Ishikawa (cell line): Measurements from ENCODE around the gene SLC24A3.

Source experiments
- CEBPB ChIP-seq: IDR thresholded peaks from 2 replicates; pipeline ENCODE4 v1.6.1; 2012
- CREB1 ChIP-seq: IDR thresholded peaks from 2 replicates; pipeline ENCODE4 v1.6.1; 2012; ENCODE audit warnings: low read depth
- EGR1 ChIP-seq: IDR thresholded peaks from 2 replicates; pipeline ENCODE4 v1.6.1; 2012
- EP300 ChIP-seq: IDR thresholded peaks from 2 replicates; pipeline ENCODE4 v1.6.1; 2012; ENCODE audit warnings: borderline replicate concordance
- FOXM1 ChIP-seq: IDR thresholded peaks from 2 replicates; pipeline ENCODE4 v1.6.1; 2012; ENCODE audit warnings: low read depth, borderline replicate concordance
- MAX ChIP-seq: IDR thresholded peaks from 2 replicates; pipeline ENCODE4 v1.6.1; 2012
- NFIC ChIP-seq: IDR thresholded peaks from 2 replicates; pipeline ENCODE4 v1.6.1; 2012
- RAD21 ChIP-seq: IDR thresholded peaks from 2 replicates; pipeline ENCODE4 v1.6.1; 2012; ENCODE audit warnings: low read depth
- REST ChIP-seq: IDR thresholded peaks from 2 replicates; pipeline ENCODE4 v1.6.1; 2012; ENCODE audit warnings: low read depth, mild to moderate bottlenecking
- TAF1 ChIP-seq: IDR thresholded peaks from 2 replicates; pipeline ENCODE4 v1.6.1; 2012; ENCODE audit warnings: low read depth, mild to moderate bottlenecking
- TCF12 ChIP-seq: IDR thresholded peaks from 2 replicates; pipeline ENCODE4 v1.6.1; 2012; ENCODE audit warnings: low read depth
- TEAD4 ChIP-seq: IDR thresholded peaks from 2 replicates; pipeline ENCODE4 v1.6.1; 2012
- USF1 ChIP-seq: IDR thresholded peaks from 2 replicates; pipeline ENCODE4 v1.6.1; 2012
- YY1 ChIP-seq: IDR thresholded peaks from 2 replicates; pipeline ENCODE4 v1.6.1; 2012; ENCODE audit warnings: low read depth
- ZBTB7A ChIP-seq: IDR thresholded peaks from 2 replicates; pipeline ENCODE4 v1.6.1; 2012; ENCODE audit warnings: low read depth

SLC24A3 gene

GRCh38 chr20:19285436-19285835, 73.0 kb downstream of the SLC24A3 start:
- TF ChIP-seq REST (no peak), EP300 (no peak), ZBTB7A (no peak), EGR1 (no peak), TCF12 (no peak), NFIC (no peak), RAD21 (no peak), CREB1 (no peak), USF1 (no peak), TAF1 (no peak), YY1 (no peak), TEAD4 (no peak), CEBPB (no peak), FOXM1 (no peak), MAX (no peak)

GRCh38 chr20:19288061-19288460, 75.6 kb downstream of the SLC24A3 start:
- TF ChIP-seq TAF1 (no peak), USF1 (no peak), NFIC (no peak), CREB1 (no peak), EGR1 (no peak), RAD21 (no peak), ZBTB7A (no peak), REST (no peak), EP300 (no peak), MAX (no peak), FOXM1 (no peak), TEAD4 (no peak)

GRCh38 chr20:19288636-19289035, 76.2 kb downstream of the SLC24A3 start:
- TF ChIP-seq EP300, result no peak
- TF ChIP-seq RAD21, result no peak
- no peak for TF ChIP-seq EGR1
- no peak for TF ChIP-seq MAX
- no peak for TF ChIP-seq YY1
- no peak for TF ChIP-seq USF1
- TF ChIP-seq FOXM1, result no peak
- TF ChIP-seq TCF12, result no peak
- no peak for TF ChIP-seq CREB1
- no peak for TF ChIP-seq ZBTB7A

- TF ChIP-seq TAF1, result no peak
- no peak for TF ChIP-seq MAX
- TF ChIP-seq EP300, result no peak
- TF ChIP-seq NFIC, result no peak
- TF ChIP-seq RAD21, result no peak
- TF ChIP-seq CEBPB, result no peak
- no peak for TF ChIP-seq FOXM1
- TF ChIP-seq ZBTB7A, result no peak
- TF ChIP-seq EGR1, result no peak
- no peak for TF ChIP-seq REST
- no peak for TF ChIP-seq CREB1
Observed at GRCh38 chr20:19289451-19289850, 77.0 kb downstream of the SLC24A3 start.
